Smooth muscle cell (in vitro differentiated cells): ENCODE results near the gene SSH2. TPM values are rescaled to one million over a fixed set of nuclear protein-coding genes. Genes with fewer than 3 reads are reported as not detected.

Source experiments
- DNase-seq: peaks from one replicate; lab custom pipeline; 2025; ENCODE audit not compliant: unreplicated experiment; lab: John Stamatoyannopoulos, UW
- H2AFZ ChIP-seq: fragments of 200-600 bp; sonication (generic); 2 replicates; pipeline ENCODE4 v1.6.0; 2016; ENCODE audit warnings: antibody characterized with exemption, low read depth, mild to moderate bottlenecking
- H3F3A ChIP-seq: fragments of 200-600 bp; sonication (generic); 2 replicates; pipeline ENCODE4 v1.6.0; 2017; ENCODE audit warnings: antibody characterized with exemption, low read depth
- H3K27ac ChIP-seq: fragments of 200-600 bp; sonication (generic); 2 replicates; pipeline ENCODE4 v1.5.1; 2016; ENCODE audit warnings: low read depth, mild to moderate bottlenecking
- H3K27me3 ChIP-seq: fragments of 200-600 bp; sonication (generic); 2 replicates; pipeline ENCODE4 v1.6.1; 2016; ENCODE audit warnings: low read depth, mild to moderate bottlenecking
- H3K36me3 ChIP-seq: fragments of 200-600 bp; sonication (generic); 2 replicates; pipeline ENCODE4 v1.5.1; 2016; ENCODE audit warnings: low read depth
- H3K4me1 ChIP-seq: fragments of 200-600 bp; sonication (generic); 2 replicates; pipeline ENCODE4 v1.5.1; 2016; ENCODE audit warnings: low read depth
- H3K4me2 ChIP-seq: fragments of 200-600 bp; sonication (generic); 2 replicates; pipeline ENCODE4 v1.6.0; 2016; ENCODE audit warnings: mild to moderate bottlenecking
- H3K4me3 ChIP-seq: fragments of 200-600 bp; sonication (generic); 2 replicates; pipeline ENCODE4 v1.5.1; 2016; ENCODE audit warnings: mild to moderate bottlenecking
- H3K79me2 ChIP-seq: fragments of 200-600 bp; sonication (generic); 2 replicates; pipeline ENCODE4 v1.6.0; 2016; ENCODE audit warnings: low read depth, mild to moderate bottlenecking
- H3K9ac ChIP-seq: fragments of 200-600 bp; sonication (generic); 2 replicates; pipeline ENCODE4 v1.6.0; 2016; ENCODE audit warnings: low read depth
- H3K9me3 ChIP-seq: fragments of 200-600 bp; sonication (generic); replicated peaks from 2 replicates; pipeline ENCODE4 v1.5.1; 2016; ENCODE audit warnings: low read depth
- H4K20me1 ChIP-seq: fragments of 200-600 bp; sonication (generic); 2 replicates; pipeline ENCODE4 v1.6.0; 2016; ENCODE audit warnings: low read depth
- CTCF ChIP-seq: fragments of 200-600 bp; sonication (generic); IDR thresholded peaks from 2 replicates; pipeline ENCODE4 v1.5.1; 2017; ENCODE audit warnings: borderline replicate concordance, mild to moderate bottlenecking, antibody characterized with exemption; ENCODE audit not compliant: insufficient read depth, poor library complexity, severe bottlenecking
- WGBS: methylation state at CpG from one replicate; pipeline ENCODE4 v1.1.7; 2016; ENCODE audit warnings: low lambda C conversion rate; 5-methylcytosine and 5-hydroxymethylcytosine counted together
- polyA plus RNA-seq: library from polyadenylated mRNA; unstranded; fragments of >200 nt; fragmentation: Nextera tagmentation; extraction: Ambion mirVana; gene quantifications from 2 replicates; pipeline ENCODE4 v1.2.1, GENCODE V29; 2016
- total RNA-seq: library from RNA; depleted of rRNA; stranded (reverse); fragments of >200 nt; gene quantifications from 2 replicates; pipeline ENCODE4 v1.2.3, GENCODE V29; 2014

Gene SSH2
- total and polyA plus RNA-seq, 2 experiments from 2014 or later = 9.7 to 10.4 TPM

GRCh38 chr17:29589524-29590410 lies 340.3 kb downstream of the SSH2 start, which contains the start of gene GIT1:
Gene GIT1, minus strand, starts transcription at chr17:29589648. Its CDS starts 270 bp downstream, at chr17:29589378.
- no peaks in the 10 kb centered on the region for H3K27me3 ChIP-seq
- peak within 1 kb of the TSS; percentile 58 for H3K4me3 ChIP-seq
- H3K9ac ChIP-seq = peak within 1 kb of the TSS; percentile 23
- no peaks in the 10 kb centered on the region for H3K9me3 ChIP-seq
- TF ChIP-seq CTCF = no peak
- H4K20me1 ChIP-seq = peaks cover 46% of the 10 kb centered on the region
- DNase-seq = peak; percentile 35
- no peak within 1 kb of the TSS for H2AFZ ChIP-seq
- peak within 1 kb of the TSS; percentile 7 for H3K27ac ChIP-seq
- H3F3A ChIP-seq = peaks cover 6% of the 10 kb centered on the region
- WGBS = 26% methylated on average over 20 of the region's 70 CpGs
- no peaks in the 10 kb centered on the region for H3K36me3 ChIP-seq
- peak within 1 kb of the TSS; percentile 92 for H3K4me2 ChIP-seq
- H3K79me2 ChIP-seq = peaks cover 29% of the 10 kb centered on the region
- H3K4me1 ChIP-seq = peaks cover 44% of the 10 kb centered on the region

GRCh38 chr17:29588562-29589411 lies 341.2 kb downstream of the SSH2 start:
- no peak overlapping the region for H3K27ac ChIP-seq
- H4K20me1 ChIP-seq = peaks cover 52% of the 10 kb centered on the region
- WGBS = 3% methylated on average over 30 of the region's 72 CpGs

GRCh38 chr17:29588017-29588561 lies 341.9 kb downstream of the SSH2 start:
- Histone ChIP-seq H3K79me2 (peaks cover 45% of the 10 kb centered on the region), H3K4me1 (peaks cover 42% of the 10 kb centered on the region), H3K27me3 (no peaks in the 10 kb centered on the region), H2AFZ (no peak overlapping the region), H3K9ac (peak overlapping the region; percentile 23), H3K36me3 (no peaks in the 10 kb centered on the region), H3K4me3 (peak overlapping the region; percentile 58), H3K9me3 (no peaks in the 10 kb centered on the region), H4K20me1 (peaks cover 58% of the 10 kb centered on the region), H3K4me2 (peak overlapping the region; percentile 89), H3K27ac (no peak overlapping the region), H3F3A (peaks cover 6% of the 10 kb centered on the region)
- TF ChIP-seq CTCF = no peak
- no peak for DNase-seq
- 44% methylated on average over 8 of the region's 8 CpGs for WGBS

More at GRCh38 chr17:29588562-29589411, 341.2 kb downstream of the SSH2 start:
- H3K4me3 ChIP-seq = peak overlapping the region; percentile 58
- peaks cover 39% of the 10 kb centered on the region for H3K79me2 ChIP-seq
- no peaks in the 10 kb centered on the region for H3K36me3 ChIP-seq
- H3K27me3 ChIP-seq = no peaks in the 10 kb centered on the region
- peak overlapping the region; percentile 23 for H3K9ac ChIP-seq
- peaks cover 6% of the 10 kb centered on the region for H3F3A ChIP-seq
- peak overlapping the region; percentile 89 for H3K4me2 ChIP-seq
- no peak overlapping the region for H2AFZ ChIP-seq
- no peak for DNase-seq
- no peak for TF ChIP-seq CTCF
- H3K4me1 ChIP-seq = peaks cover 43% of the 10 kb centered on the region
- no peaks in the 10 kb centered on the region for H3K9me3 ChIP-seq
